ENCODE data around the gene VSNL1.

The VSNL1 gene

DNA sequence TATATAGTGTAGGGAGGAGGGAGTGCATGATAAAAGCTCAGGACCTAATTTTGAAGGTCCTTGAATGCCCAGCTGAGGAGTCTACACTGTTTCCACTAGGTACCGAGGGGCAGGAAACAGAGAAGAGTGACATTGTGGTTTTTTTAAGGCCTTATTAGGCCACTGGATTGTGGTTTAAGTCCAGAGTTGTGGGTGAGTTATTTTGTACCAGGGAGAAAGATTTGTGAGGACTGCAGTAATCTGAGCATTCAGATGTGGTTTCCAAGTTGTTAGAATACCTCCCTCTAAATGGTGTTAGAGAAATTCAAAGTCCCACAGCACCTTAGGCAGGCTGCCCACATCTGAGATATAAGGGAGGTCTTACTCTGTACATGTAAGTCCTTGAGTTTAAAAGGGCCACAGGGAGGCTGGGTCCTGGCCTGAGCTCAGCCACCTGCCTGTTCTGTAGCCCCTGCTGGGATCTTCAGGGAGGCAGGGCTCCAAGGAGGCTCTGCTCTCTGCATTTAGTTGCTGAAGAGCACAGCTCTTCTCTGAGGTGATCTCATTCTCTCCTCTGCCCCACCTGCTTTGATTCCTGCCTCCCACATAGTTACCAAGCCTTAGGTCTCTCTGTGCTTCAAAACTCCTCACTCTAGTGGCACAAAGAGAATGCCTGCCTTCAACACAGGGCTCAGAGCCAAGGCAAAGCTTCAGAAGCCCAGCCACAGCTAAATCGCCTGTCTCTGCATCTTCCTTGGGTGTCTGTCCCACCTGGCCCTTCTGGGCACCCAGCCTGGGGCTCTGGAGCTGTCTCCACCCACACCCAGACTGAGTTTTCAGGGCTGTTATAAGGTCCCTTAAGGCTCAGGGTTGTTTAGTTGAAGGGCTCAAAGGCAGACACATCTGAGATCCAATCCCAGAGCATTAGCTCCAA is 88.1 kb downstream of the VSNL1 start:
- H3K79me2 ChIP-seq (ENCODE audit: insufficient read depth, low read length) = no peaks in the 10 kb centered on the region
- H3K36me3 ChIP-seq (ENCODE audit: insufficient read depth, low read length) = no peaks in the 10 kb centered on the region
- H3K4me3 ChIP-seq (ENCODE audit: low read depth, low read length, poor library complexity, severe bottlenecking) = no peak overlapping the region
- no peak overlapping the region for H2AFZ ChIP-seq (ENCODE audit: low read length)
- H3K27ac ChIP-seq (ENCODE audit: low read depth, low read length, poor library complexity, severe bottlenecking) = no peak overlapping the region
- H3K9ac ChIP-seq (ENCODE audit: low read length) = no peak overlapping the region
- no peaks in the 10 kb centered on the region for H3F3A ChIP-seq (ENCODE audit: insufficient read depth, low read length)
- no peaks in the 10 kb centered on the region for H3K27me3 ChIP-seq (ENCODE audit: insufficient read depth, low read length)
- H3K9me3 ChIP-seq (ENCODE audit: low read length) = peaks cover 8% of the 10 kb centered on the region; the same call in 1 of the 2 replicates
- no peaks in the 10 kb centered on the region for H4K20me1 ChIP-seq (ENCODE audit: insufficient read depth, low read length)
- H3K4me1 ChIP-seq (ENCODE audit: insufficient read depth, low read length, severe bottlenecking) = no peaks in the 10 kb centered on the region
- H3K9me2 ChIP-seq (ENCODE audit: low read depth, low read length) = no peaks in the 10 kb centered on the region
- TF ChIP-seq, protein P1, sequence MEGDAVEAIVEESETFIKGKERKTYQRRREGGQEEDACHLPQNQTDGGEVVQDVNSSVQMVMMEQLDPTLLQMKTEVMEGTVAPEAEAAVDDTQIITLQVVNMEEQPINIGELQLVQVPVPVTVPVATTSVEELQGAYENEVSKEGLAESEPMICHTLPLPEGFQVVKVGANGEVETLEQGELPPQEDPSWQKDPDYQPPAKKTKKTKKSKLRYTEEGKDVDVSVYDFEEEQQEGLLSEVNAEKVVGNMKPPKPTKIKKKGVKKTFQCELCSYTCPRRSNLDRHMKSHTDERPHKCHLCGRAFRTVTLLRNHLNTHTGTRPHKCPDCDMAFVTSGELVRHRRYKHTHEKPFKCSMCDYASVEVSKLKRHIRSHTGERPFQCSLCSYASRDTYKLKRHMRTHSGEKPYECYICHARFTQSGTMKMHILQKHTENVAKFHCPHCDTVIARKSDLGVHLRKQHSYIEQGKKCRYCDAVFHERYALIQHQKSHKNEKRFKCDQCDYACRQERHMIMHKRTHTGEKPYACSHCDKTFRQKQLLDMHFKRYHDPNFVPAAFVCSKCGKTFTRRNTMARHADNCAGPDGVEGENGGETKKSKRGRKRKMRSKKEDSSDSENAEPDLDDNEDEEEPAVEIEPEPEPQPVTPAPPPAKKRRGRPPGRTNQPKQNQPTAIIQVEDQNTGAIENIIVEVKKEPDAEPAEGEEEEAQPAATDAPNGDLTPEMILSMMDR (IDR thresholded peaks at IDR 0.05; ENCODE audit: low read length) = no peak
- no peak overlapping the region for H3K4me2 ChIP-seq (ENCODE audit: low read length)

DNA sequence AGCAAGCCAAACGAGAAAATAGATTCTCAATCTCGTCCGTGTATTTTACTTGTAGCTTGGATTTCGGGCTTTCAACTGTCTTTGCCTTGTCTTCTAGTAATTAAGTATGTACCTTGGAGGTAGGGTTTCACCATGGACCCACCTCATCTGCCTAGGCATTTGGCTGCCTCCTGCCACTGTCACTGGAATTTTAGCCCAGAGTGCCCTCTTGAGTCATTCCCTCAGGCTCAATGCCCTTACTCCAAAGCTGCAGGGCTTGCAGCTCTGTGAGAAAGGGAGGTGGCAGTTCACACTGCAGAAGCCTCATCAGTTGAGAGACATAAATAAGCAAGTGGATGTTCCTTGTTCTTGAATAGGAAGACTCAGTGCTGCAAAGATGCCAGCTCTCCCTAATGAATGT is 89.6 kb downstream of the VSNL1 start:
- Histone ChIP-seq H3K79me2 (ENCODE audit: insufficient read depth, low read length) (no peaks in the 10 kb centered on the region), H3K4me1 (ENCODE audit: insufficient read depth, low read length, severe bottlenecking) (no peaks in the 10 kb centered on the region), H3K9ac (ENCODE audit: low read length) (no peak overlapping the region), H2AFZ (ENCODE audit: low read length) (no peak overlapping the region), H3K4me2 (ENCODE audit: low read length) (no peak overlapping the region), H4K20me1 (ENCODE audit: insufficient read depth, low read length) (no peaks in the 10 kb centered on the region), H3K9me3 (ENCODE audit: low read length) (peaks cover 8% of the 10 kb centered on the region; the same call in 1 of the 2 replicates), H3K36me3 (ENCODE audit: insufficient read depth, low read length) (no peaks in the 10 kb centered on the region), H3K27me3 (ENCODE audit: insufficient read depth, low read length) (no peaks in the 10 kb centered on the region), H3F3A (ENCODE audit: insufficient read depth, low read length) (no peaks in the 10 kb centered on the region), H3K9me2 (ENCODE audit: low read depth, low read length) (no peaks in the 10 kb centered on the region), H3K27ac (ENCODE audit: low read depth, low read length, poor library complexity, severe bottlenecking) (no peak overlapping the region), H3K4me3 (ENCODE audit: low read depth, low read length, poor library complexity, severe bottlenecking) (no peak overlapping the region)
- no peak for TF ChIP-seq EZH2 (IDR thresholded peaks at IDR 0.05; ENCODE audit: borderline replicate concordance, low read length)
- TF ChIP-seq, protein P1 (IDR thresholded peaks at IDR 0.05; ENCODE audit: low read length) = no peak

DNA sequence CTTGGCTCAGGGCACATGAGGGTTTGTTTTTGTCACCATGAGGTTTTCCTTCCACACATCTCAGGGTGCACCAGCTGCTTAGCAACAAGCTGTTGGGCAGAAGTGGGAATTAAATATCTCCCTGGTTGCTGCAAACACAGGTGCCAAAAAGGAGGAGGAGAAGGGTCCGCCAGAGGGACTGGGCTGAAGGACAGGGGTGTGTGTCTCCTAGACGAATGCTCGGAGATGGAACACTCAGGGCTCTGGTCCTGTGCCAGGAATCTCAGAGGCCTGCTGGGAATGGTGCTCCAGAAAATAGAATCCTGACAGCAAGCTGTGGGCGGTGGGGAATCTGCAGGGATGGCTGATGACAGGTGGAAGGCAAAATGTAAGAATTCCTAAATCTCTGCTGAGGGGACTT is 94.5 kb downstream of the VSNL1 start:
- Histone ChIP-seq H3K36me3 (ENCODE audit: insufficient read depth, low read length) (no peaks in the 10 kb centered on the region), H2AFZ (ENCODE audit: low read length) (no peak overlapping the region), H3K4me1 (ENCODE audit: insufficient read depth, low read length, severe bottlenecking) (no peaks in the 10 kb centered on the region), H3K9me2 (ENCODE audit: low read depth, low read length) (no peaks in the 10 kb centered on the region), H3K9ac (ENCODE audit: low read length) (no peak overlapping the region), H3K4me2 (ENCODE audit: low read length) (no peak overlapping the region), H3K9me3 (ENCODE audit: low read length) (0 out of 2 replicates have a peak, but pooled peaks cover 3% of the 10 kb centered on the region), H3F3A (ENCODE audit: insufficient read depth, low read length) (no peaks in the 10 kb centered on the region), H3K27me3 (ENCODE audit: insufficient read depth, low read length) (no peaks in the 10 kb centered on the region), H3K79me2 (ENCODE audit: insufficient read depth, low read length) (no peaks in the 10 kb centered on the region), H3K27ac (ENCODE audit: low read depth, low read length, poor library complexity, severe bottlenecking) (no peak overlapping the region), H3K4me3 (ENCODE audit: low read depth, low read length, poor library complexity, severe bottlenecking) (no peak overlapping the region), H4K20me1 (ENCODE audit: insufficient read depth, low read length) (no peaks in the 10 kb centered on the region)
- TF ChIP-seq, protein P1 (IDR thresholded peaks at IDR 0.05; ENCODE audit: low read length) = no peak
- TF ChIP-seq EZH2 (IDR thresholded peaks at IDR 0.05; ENCODE audit: borderline replicate concordance, low read length) = no peak
